IMR-90 (cell line): ENCODE data around the gene MSANTD7. TPM values are rescaled to one million over a fixed set of nuclear protein-coding genes. Genes with fewer than 3 reads are reported as not detected.

Experiments used
- ATAC-seq: fragments of 200-7000 bp; cut with Tn5 transposase; 2 replicates; pipeline ENCODE4 v1.9.1; 2020; ENCODE audit warnings: low read depth, mild to moderate bottlenecking, moderate library complexity
- BruUV-seq: library from RNA; stranded (reverse); fragments of 400-500 nt; replicated peaks from 2 replicates; lab custom pipeline; 2021; lab: Mats Ljungman, UMichigan
- CTCF ChIA-PET: fragments of 300-600 bp; formaldehyde crosslinking; extraction: SDS; loops from one replicate; lab custom pipeline; 2021; ENCODE audit warnings: antibody characterized with exemption; lab: Yijun Ruan, JAX
- POLR2A ChIA-PET: fragments of 300-600 bp; sonication (Branson Sonifier 250); formaldehyde crosslinking; loops from one replicate; lab custom pipeline; 2022; ENCODE audit warnings: antibody characterized with exemption; ENCODE audit not compliant: unreplicated experiment; lab: Charles Lee
- DNase-seq: peaks from one replicate; pipeline ENCODE4 v3.0.0; 2013
- H2AFZ ChIP-seq: replicated peaks from 2 replicates; pipeline ENCODE3; 2013; ENCODE audit warnings: low read length, mild to moderate bottlenecking; ENCODE audit not compliant: poor library complexity
- H2AK5ac ChIP-seq: 2 replicates; pipeline ENCODE4 v1.6.1; 2013; ENCODE audit warnings: low read depth, low read length, inconsistent platforms
- H2AK9ac ChIP-seq: replicated peaks from 2 replicates; pipeline ENCODE3; 2013; ENCODE audit warnings: mild to moderate bottlenecking, low read depth, low read length, moderate library complexity; ENCODE audit not compliant: poor library complexity
- H2BK120ac ChIP-seq: 2 replicates; pipeline ENCODE4 v1.6.1; 2013; ENCODE audit warnings: low read depth, low read length, inconsistent platforms
- H2BK15ac ChIP-seq: 3 replicates; pipeline ENCODE4 v1.6.1; 2013; ENCODE audit warnings: low read depth, low read length, inconsistent platforms
- H2BK20ac ChIP-seq: 2 replicates; pipeline ENCODE4 v1.6.1; 2013; ENCODE audit warnings: low read depth, mild to moderate bottlenecking, inconsistent platforms, low read length, moderate library complexity
- H2BK5ac ChIP-seq: 2 replicates; pipeline ENCODE4 v1.6.1; 2013; ENCODE audit warnings: mild to moderate bottlenecking, low read depth, low read length, inconsistent platforms; ENCODE audit not compliant: poor library complexity, severe bottlenecking
- H3K14ac ChIP-seq: replicated peaks from 2 replicates; pipeline ENCODE4 v1.6.1; 2013; ENCODE audit warnings: low read depth, low read length, inconsistent platforms
- H3K18ac ChIP-seq: 2 replicates; pipeline ENCODE4 v1.6.1; 2013; ENCODE audit warnings: low read depth, low read length, control low read depth
- H3K23ac ChIP-seq: 2 replicates; pipeline ENCODE4 v1.6.1; 2013; ENCODE audit warnings: low read depth, low read length, inconsistent platforms
- H3K27ac ChIP-seq: 2 replicates; pipeline ENCODE4 v1.5.1; 2013; ENCODE audit warnings: mild to moderate bottlenecking, control low read depth, low read length; ENCODE audit not compliant: insufficient read depth
- H3K27me3 ChIP-seq: 2 replicates; pipeline ENCODE4 v1.6.1; 2013; ENCODE audit warnings: low read length; ENCODE audit not compliant: control insufficient read depth, insufficient read depth
- H3K36me3 ChIP-seq: 2 replicates; pipeline ENCODE4 v1.6.1; 2013; ENCODE audit warnings: low read length, mixed read lengths; ENCODE audit not compliant: control insufficient read depth, insufficient read depth
- H3K4ac ChIP-seq: 2 replicates; pipeline ENCODE4 v1.6.1; 2013; ENCODE audit warnings: low read depth, low read length, inconsistent platforms
- H3K4me1 ChIP-seq: 2 replicates; pipeline ENCODE4 v1.6.1; 2013; ENCODE audit warnings: low read length, mixed read lengths; ENCODE audit not compliant: control insufficient read depth, insufficient read depth
- H3K4me2 ChIP-seq: 2 replicates; pipeline ENCODE4 v1.6.1; 2013; ENCODE audit warnings: low read depth, mild to moderate bottlenecking, control low read depth, low read length, moderate library complexity
- H3K4me3 ChIP-seq: 2 replicates; pipeline ENCODE4 v1.5.1; 2013; ENCODE audit warnings: low read depth, mild to moderate bottlenecking, control low read depth, low read length, moderate library complexity; ENCODE audit not compliant: insufficient read depth
- H3K56ac ChIP-seq: 2 replicates; pipeline ENCODE4 v1.6.1; 2013; ENCODE audit warnings: low read length, inconsistent platforms; ENCODE audit not compliant: insufficient read depth; ENCODE audit errors: extremely low read depth
- H3K79me1 ChIP-seq, 2 experiments: 2 replicates each; pipeline ENCODE4 v1.6.1; 2013; ENCODE audit warnings: low read length in 2 of 2, inconsistent platforms in 1 of 2, low read depth in 1 of 2
- H3K9ac ChIP-seq: 2 replicates; pipeline ENCODE4 v1.6.1; 2013; ENCODE audit warnings: low read depth, low read length, control low read depth
- H3K9me1 ChIP-seq: 2 replicates; pipeline ENCODE4 v1.6.1; 2013; ENCODE audit warnings: low read length, inconsistent platforms; ENCODE audit not compliant: insufficient read depth
- H3K9me3 ChIP-seq: 2 replicates; pipeline ENCODE4 v1.6.1; 2013; ENCODE audit warnings: low read length; ENCODE audit not compliant: control insufficient read depth, insufficient read depth
- H4K20me1 ChIP-seq: 2 replicates; pipeline ENCODE4 v1.6.1; 2013; ENCODE audit warnings: low read length, inconsistent platforms; ENCODE audit not compliant: insufficient read depth
- H4K5ac ChIP-seq: 2 replicates; pipeline ENCODE4 v1.6.1; 2013; ENCODE audit warnings: mild to moderate bottlenecking, low read depth, low read length, control low read depth
- H4K8ac ChIP-seq, 2 experiments: 2 replicates each; pipeline ENCODE4 v1.6.1; 2013; ENCODE audit warnings: low read depth in 2 of 2, low read length in 2 of 2, control low read depth in 1 of 2, inconsistent platforms in 1 of 2
- H4K91ac ChIP-seq: 2 replicates; pipeline ENCODE4 v1.6.1; 2013; ENCODE audit warnings: low read depth, low read length, inconsistent platforms; ENCODE audit not compliant: insufficient read depth
- ELK1 ChIP-seq: fragments of 150-350 bp; IDR thresholded peaks from 2 replicates; pipeline ENCODE4 v1.6.1; 2016; ENCODE audit warnings: low read depth, mild to moderate bottlenecking, low read length, moderate library complexity, borderline replicate concordance
- MAFK ChIP-seq: IDR thresholded peaks from 2 replicates; pipeline ENCODE4 v1.6.1; 2012; ENCODE audit warnings: low read depth, low read length, improper control_type of control experiment
- POLR2A ChIP-seq: IDR thresholded peaks from 2 replicates; pipeline ENCODE4 v1.6.1; 2012; ENCODE audit warnings: mild to moderate bottlenecking, low read depth, low read length
- RFX5 ChIP-seq: IDR thresholded peaks from 2 replicates; pipeline ENCODE4 v1.8.0; 2012; ENCODE audit warnings: low read depth, mild to moderate bottlenecking, low read length, moderate library complexity
- WGBS, 2 experiments: methylation state at CpG; one replicate each; pipeline versions ENCODE4 v1.1.5 to v1.1.7; 2013; ENCODE audit warnings: missing lambda C conversion rate in 2 of 2; ENCODE audit not compliant: insufficient read length in 1 of 2; ENCODE audit errors: extremely low coverage in 2 of 2; 5-methylcytosine and 5-hydroxymethylcytosine counted together
- dilution Hi-C: fragments of 300-500 bp; cut with HindIII; formaldehyde crosslinking; loops from one replicate; pipeline ENCODE4 v1.14.3; 2018; ENCODE audit warnings: low sequenced_read_pairs; ENCODE audit not compliant: unreplicated experiment
- in situ Hi-C: fragments of 300-500 bp; cut with MboI; formaldehyde crosslinking; loops from 3 replicates; pipeline ENCODE4 v1.14.3; 2019; ENCODE audit warnings: low sequenced_read_pairs, inconsistent platforms, mixed read lengths
- intact Hi-C: fragments of 100-400 bp; cut with micrococcal nuclease; formaldehyde crosslinking; loops from 2 replicates; pipeline ENCODE4 v1.10.0; 2022
- polyA plus RNA-seq, 3 experiments: library from polyadenylated mRNA; depleted of rRNA; stranded (reverse); fragments of >200 nt; gene quantifications; 2 replicates each; pipeline ENCODE4 v1.2.3, GENCODE V29; 2012; ENCODE audit warnings: low replicate concordance in 1 of 3
- total RNA-seq: library from RNA; depleted of rRNA; stranded (reverse); fragments of >200 nt; gene quantifications from 2 replicates; pipeline ENCODE4 v1.2.3, GENCODE V29; 2012

Gene MSANTD7
- total and polyA plus RNA-seq, 2 of the 4 experiments (the other 2 are of a cell fraction) = 4.7 to 16.0 TPM

GRCh38 chr10:14879124-14879927 is 41.2 kb downstream of the MSANTD7 start:
- Histone ChIP-seq H3K27ac (peak overlapping the region; percentile 35), H3K9ac (peak overlapping the region; percentile 82), H3K56ac (peak overlapping the region; percentile 17; the same call in 1 of the 2 replicates), H3K23ac (peak overlapping the region; percentile 54; the same call in 1 of the 2 replicates), H3K27me3 (no peaks in the 10 kb centered on the region), H2AFZ (peak overlapping the region; percentile 100), H4K20me1 (peaks cover 9% of the 10 kb centered on the region; the same call in 1 of the 2 replicates), H3K4ac (peak overlapping the region; percentile 11), H3K9me1 (peaks cover 12% of the 10 kb centered on the region), H3K36me3 (no peaks in the 10 kb centered on the region), H3K4me3 (peak overlapping the region; percentile 91), H3K79me1 (peaks cover 38 to 55% of the 10 kb centered on the region in 2 experiments), H4K5ac (no peak overlapping the region), H2AK5ac (no peak overlapping the region), H3K14ac (no peak overlapping the region; the same call in 1 of the 2 replicates), H3K9me3 (no peaks in the 10 kb centered on the region), H4K8ac (peak overlapping the region in 1 of 2 experiments; percentile 44; a peak in 1 of 4 replicates), H2BK20ac (no peak overlapping the region), H2BK15ac (no peak overlapping the region), H2AK9ac (peak overlapping the region; percentile 31), H3K4me2 (peak overlapping the region; percentile 95), H4K91ac (0 out of 2 replicates have a peak overlapping the region, but pooled peaks have one; percentile 12), H2BK5ac (peak overlapping the region; percentile 5), H3K4me1 (peaks cover 11% of the 10 kb centered on the region), H2BK120ac (no peak overlapping the region; the same call in 1 of the 2 replicates), H3K18ac (no peak overlapping the region)
- BruUV-seq = no TSS peak
- dilution Hi-C loops (no loop called here), intact Hi-C loops (loop anchor here (10.0 kb wide), 1 partner anchor 225 kb away; no protein-coding TSS in a partner anchor), in situ Hi-C loops (no loop called here)
- DNase-seq = no peak
- 0% methylated on average over 2 of the region's 60 CpGs; no CpG with 5 or more reads in 1 of the 2 experiments for WGBS, 2 experiments
- POLR2A ChIA-PET = interaction anchor here (0.6 kb wide), 1 partner anchor 13 kb away, joined by 3 read pairs; no protein-coding TSS in a partner anchor
- CTCF ChIA-PET = interaction anchor here (1.1 kb wide), 1 partner anchor 21 kb away, joined by 3 read pairs; no protein-coding TSS in a partner anchor
- ATAC-seq = no peak
- no peak for TF ChIP-seq ELK1
- no peak for TF ChIP-seq POLR2A
- no peak for TF ChIP-seq RFX5
- TF ChIP-seq MAFK = no peak
